H9 (cell line): Measurements from ENCODE around the gene GRIN2A. TPM values are rescaled to one million over a fixed set of nuclear protein-coding genes. Genes with fewer than 3 reads are reported as not detected.

Source experiments
- DNase-seq: peaks from one replicate; pipeline ENCODE4 v3.0.0-alpha.2; 2017
- H2AFZ ChIP-seq: one replicate; pipeline ENCODE4 v1.6.1; 2013; ENCODE audit warnings: mild to moderate bottlenecking, low read length, control low read depth, moderate library complexity
- H2AK5ac ChIP-seq: 2 replicates; pipeline ENCODE4 v1.6.1; 2013; ENCODE audit warnings: low read length, control low read depth, mixed read lengths; ENCODE audit not compliant: insufficient read length
- H2BK120ac ChIP-seq: one replicate; pipeline ENCODE4 v1.6.1; 2013; ENCODE audit warnings: low read depth, mild to moderate bottlenecking, low read length, control low read depth, inconsistent platforms; ENCODE audit not compliant: poor library complexity, severe bottlenecking
- H2BK12ac ChIP-seq: 2 replicates; pipeline ENCODE4 v1.6.1; 2013; ENCODE audit warnings: low read length, control low read depth, mixed read lengths, low read depth; ENCODE audit not compliant: insufficient read length
- H2BK15ac ChIP-seq: 2 replicates; pipeline ENCODE4 v1.6.1; 2013; ENCODE audit warnings: low read depth, low read length, control low read depth
- H2BK20ac ChIP-seq: one replicate; pipeline ENCODE4 v1.6.1; 2013; ENCODE audit warnings: low read depth, mild to moderate bottlenecking, low read length, control low read depth, inconsistent platforms; ENCODE audit not compliant: poor library complexity, severe bottlenecking
- H2BK5ac ChIP-seq: 2 replicates; pipeline ENCODE4 v1.6.1; 2013; ENCODE audit warnings: low read length, control low read depth, mixed read lengths; ENCODE audit not compliant: insufficient read length
- H3K14ac ChIP-seq: 2 replicates; pipeline ENCODE4 v1.6.1; 2013; ENCODE audit warnings: low read length, control low read depth; ENCODE audit not compliant: insufficient read depth
- H3K18ac ChIP-seq: 2 replicates; pipeline ENCODE4 v1.6.1; 2013; ENCODE audit warnings: low read depth, mild to moderate bottlenecking, mixed read lengths, low read length, control low read depth; ENCODE audit not compliant: insufficient read length
- H3K23ac ChIP-seq: 2 replicates; pipeline ENCODE4 v1.6.1; 2013; ENCODE audit warnings: low read length, control low read depth, mixed read lengths, low read depth; ENCODE audit not compliant: insufficient read length
- H3K23me2 ChIP-seq: 2 replicates; pipeline ENCODE4 v1.6.1; 2013; ENCODE audit warnings: low read depth, mild to moderate bottlenecking, mixed read lengths, low read length, control low read depth; ENCODE audit not compliant: insufficient read length, poor library complexity, severe bottlenecking
- H3K27ac ChIP-seq: 2 replicates; pipeline ENCODE4 v1.5.1; 2013; ENCODE audit warnings: low read length, control low read depth, mixed read lengths, low read depth; ENCODE audit not compliant: insufficient read length
- H3K27me3 ChIP-seq: 2 replicates; pipeline ENCODE4 v1.6.1; 2013; ENCODE audit warnings: low read length, control low read depth, inconsistent platforms; ENCODE audit not compliant: insufficient read depth
- H3K4ac ChIP-seq: 2 replicates; pipeline ENCODE4 v1.6.1; 2013; ENCODE audit warnings: low read depth, mild to moderate bottlenecking, control low read depth, inconsistent platforms, low read length, moderate library complexity
- H3K4me1 ChIP-seq: 2 replicates; pipeline ENCODE4 v1.6.1; 2013; ENCODE audit warnings: low read length, control low read depth, inconsistent platforms; ENCODE audit not compliant: insufficient read depth
- H3K4me2 ChIP-seq: 2 replicates; pipeline ENCODE4 v1.6.1; 2013; ENCODE audit warnings: low read length, control low read depth, mixed read lengths; ENCODE audit not compliant: insufficient read length, insufficient read depth
- H3K56ac ChIP-seq: 2 replicates; pipeline ENCODE4 v1.6.1; 2013; ENCODE audit warnings: low read depth, mild to moderate bottlenecking, mixed read lengths, low read length, control low read depth; ENCODE audit not compliant: insufficient read length
- H3K79me1 ChIP-seq: 2 replicates; pipeline ENCODE4 v1.6.1; 2013; ENCODE audit warnings: low read depth, mild to moderate bottlenecking, moderate library complexity, low read length, control low read depth, inconsistent platforms; ENCODE audit not compliant: insufficient read depth, poor library complexity, severe bottlenecking
- H3K79me2 ChIP-seq: 2 replicates; pipeline ENCODE4 v1.6.1; 2013; ENCODE audit warnings: low read length, control low read depth, inconsistent platforms; ENCODE audit not compliant: insufficient read depth
- H3K9ac ChIP-seq: 2 replicates; pipeline ENCODE4 v1.6.1; 2013; ENCODE audit warnings: low read length, control low read depth, mixed read lengths; ENCODE audit not compliant: insufficient read length; ENCODE audit errors: extremely low read depth
- H3K9me3 ChIP-seq: one replicate; pipeline ENCODE4 v1.6.1; 2013; ENCODE audit warnings: low read depth, low read length, inconsistent platforms; ENCODE audit not compliant: control insufficient read depth
- H3T11ph ChIP-seq: one replicate; pipeline ENCODE4 v1.6.1; 2013; ENCODE audit warnings: mild to moderate bottlenecking, low read length, control low read depth, inconsistent platforms
- H4K20me1 ChIP-seq: one replicate; pipeline ENCODE4 v1.6.1; 2013; ENCODE audit not compliant: control insufficient read depth, insufficient read length, insufficient read depth
- H4K5ac ChIP-seq: 2 replicates; pipeline ENCODE4 v1.6.1; 2013; ENCODE audit warnings: low read depth, mild to moderate bottlenecking, mixed read lengths, low read length, control low read depth; ENCODE audit not compliant: insufficient read length
- H4K8ac ChIP-seq: replicated peaks from 2 replicates; pipeline ENCODE4 v1.6.1; 2013; ENCODE audit warnings: low read length, control low read depth, mixed read lengths, low read depth; ENCODE audit not compliant: insufficient read length
- H4K91ac ChIP-seq: 2 replicates; pipeline ENCODE4 v1.6.1; 2013; ENCODE audit warnings: low read depth, mild to moderate bottlenecking, moderate library complexity, mixed read lengths, low read length, control low read depth; ENCODE audit not compliant: insufficient read length
- H3K27ac Mint-ChIP-seq, 3 experiments: 2 replicates in 2 of 3; 3 replicates in 1 of 3; pipeline ENCODE4 v1.8.0; 2020 to 2021; ENCODE audit warnings: mixed read lengths in 3 of 3, mild to moderate bottlenecking in 1 of 3, moderate library complexity in 1 of 3
- H3K27me3 Mint-ChIP-seq: 2 replicates; pipeline ENCODE4 v1.8.0; 2021; ENCODE audit warnings: low read depth, mild to moderate bottlenecking, moderate library complexity, mixed read lengths
- H3K36me3 Mint-ChIP-seq, 3 experiments: 2 replicates in 2 of 3; 3 replicates in 1 of 3; pipeline ENCODE4 v1.8.0; 2020 to 2021; ENCODE audit warnings: low read depth in 3 of 3, mixed read lengths in 3 of 3; ENCODE audit not compliant: insufficient read depth in 1 of 3
- H3K4me1 Mint-ChIP-seq, 2 experiments: 2 replicates each; pipeline ENCODE4 v1.8.0; 2020; ENCODE audit warnings: mixed read lengths in 2 of 2
- H3K4me3 Mint-ChIP-seq, 2 experiments: 2 replicates in 1 of 2; 3 replicates in 1 of 2; pipeline ENCODE4 v1.8.0; 2020 to 2021; ENCODE audit warnings: mild to moderate bottlenecking in 2 of 2, mixed read lengths in 2 of 2, moderate library complexity in 1 of 2
- H3K9me3 Mint-ChIP-seq, 2 experiments: 2 replicates in 1 of 2; 3 replicates in 1 of 2; pipeline ENCODE4 v1.8.0; 2020; ENCODE audit warnings: mild to moderate bottlenecking in 2 of 2, mixed read lengths in 2 of 2, moderate library complexity in 1 of 2
- CTCF ChIP-seq: fragments of 200-600 bp; sonication (generic); conservative IDR thresholded peaks from 3 replicates; pipeline ENCODE4 v1.8.0; 2021; ENCODE audit warnings: antibody characterized with exemption, mild to moderate bottlenecking
- WGBS: extraction: QIAGEN DNeasy Blood & Tissue Kit; methylation state at CpG from one replicate; pipeline ENCODE4 v1.1.7; 2013; ENCODE audit warnings: missing lambda C conversion rate, low lambda C conversion rate, mixed read lengths; ENCODE audit not compliant: insufficient read length; ENCODE audit errors: extremely low coverage; 5-methylcytosine and 5-hydroxymethylcytosine counted together
- total RNA-seq: library from RNA; stranded (reverse); gene quantifications from 2 replicates; pipeline ENCODE4 v1.2.1, GENCODE V29; 2021

GRIN2A gene
- total RNA-seq, 1 experiment from 2014 or later, result 1.5 TPM

- Histone ChIP-seq H4K5ac (no peak overlapping the region), H3T11ph (no peak overlapping the region), H2AFZ (no peak overlapping the region), H3K4ac (no peak overlapping the region), H3K27ac (no peak overlapping the region), H2BK12ac (no peak overlapping the region), H3K4me1 (no peaks in the 10 kb centered on the region; the same call in 1 of the 2 replicates), H3K27me3 (peaks cover 2% of the 10 kb centered on the region; the same call in 1 of the 2 replicates), H3K4me2 (no peak overlapping the region), H3K79me2 (no peaks in the 10 kb centered on the region; the same call in 1 of the 2 replicates), H3K9me3 (no peaks in the 10 kb centered on the region), H2BK5ac (no peak overlapping the region), H3K23me2 (no peaks in the 10 kb centered on the region), H2BK15ac (no peak overlapping the region), H2BK20ac (no peak overlapping the region), H3K14ac (no peak overlapping the region), H4K8ac (no peak overlapping the region), H4K91ac (no peak overlapping the region), H4K20me1 (no peaks in the 10 kb centered on the region), H3K23ac (no peak overlapping the region), H3K56ac (no peak overlapping the region), H2AK5ac (no peak overlapping the region), H3K18ac (no peak overlapping the region), H2BK120ac (no peak overlapping the region), H3K79me1 (no peaks in the 10 kb centered on the region), H3K9ac (no peak overlapping the region)
- Mint-ChIP-seq H3K36me3 (peaks cover 0 to 2% (median 0%) of the 10 kb centered on the region in 3 experiments; a peak in 1 of 7 replicates), H3K9me3 (peaks cover 0 to 1% of the 10 kb centered on the region in 2 experiments; a peak in 2 of 5 replicates), H3K4me3 (no peak overlapping the region), H3K4me1 (peaks cover 5 to 7% of the 10 kb centered on the region in 2 experiments; a peak in 2 of 4 replicates), H3K27me3 (peaks cover 12% of the 10 kb centered on the region), H3K27ac (no peak overlapping the region)
- DNase-seq, result no peak
- whole genome bisulfite sequencing, result no CpG with 5 or more reads among the region's 3 CpGs
- no peak for TF ChIP-seq CTCF
These were observed 217.1 kb downstream of the GRIN2A start for GRCh38 chr16:9965079-9965478.
